DMS 273 (cell line): ENCODE data around the gene SLITRK3.
"Not testable (repeated sequence)": the region's sequence is repeated elsewhere in the genome, so short reads cannot be mapped to it uniquely, and the experiment has no call there.

Source experiments
- DNase-seq: peaks from one replicate; lab custom pipeline; 2025; ENCODE audit not compliant: unreplicated experiment; lab: John Stamatoyannopoulos, UW

Gene SLITRK3

GRCh38 chr3:165192610-165193192 is 3.5 kb downstream of the SLITRK3 start:
- no peak for DNase-seq

DNA sequence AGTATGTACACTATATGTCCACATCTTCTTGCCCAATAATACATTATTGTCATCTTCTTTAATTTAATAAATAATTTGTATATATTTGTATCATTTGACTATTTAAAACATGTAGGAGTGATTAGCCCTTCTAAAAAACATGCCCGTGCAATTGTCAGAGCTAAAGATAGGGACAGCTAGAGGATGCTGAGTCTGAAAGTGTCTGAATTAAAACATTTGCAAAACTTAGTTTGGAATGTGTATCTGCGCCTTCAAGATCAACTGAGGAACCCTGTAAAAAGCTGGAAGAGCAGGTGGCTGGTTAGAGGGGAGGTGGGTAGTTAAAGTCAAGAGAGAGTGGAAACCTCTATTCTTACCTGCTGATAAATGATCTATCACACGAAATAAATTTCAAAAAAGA is 4.7 kb downstream of the SLITRK3 start:
- DNase-seq = no peak

DNA sequence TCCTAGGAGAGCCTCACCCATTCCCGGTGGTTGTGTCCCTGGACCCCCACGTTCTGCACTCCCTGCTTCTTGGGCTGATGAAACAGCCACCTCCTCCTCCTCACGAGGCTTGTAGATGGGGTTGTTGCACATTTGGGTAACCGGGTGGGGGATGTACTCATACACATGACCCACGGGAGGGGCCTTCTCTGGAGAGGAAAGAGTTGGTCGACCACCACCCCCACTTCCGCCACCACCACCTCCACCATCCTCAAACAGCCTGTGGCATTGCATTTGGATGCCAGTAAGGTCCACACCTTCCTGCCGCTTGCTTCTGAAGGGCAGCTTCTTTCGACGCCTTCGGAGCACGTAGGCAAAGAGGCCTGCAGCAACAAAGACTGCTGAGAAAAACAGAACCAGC is 7.7 kb downstream of the SLITRK3 start:
- DNase-seq = no peak

DNA sequence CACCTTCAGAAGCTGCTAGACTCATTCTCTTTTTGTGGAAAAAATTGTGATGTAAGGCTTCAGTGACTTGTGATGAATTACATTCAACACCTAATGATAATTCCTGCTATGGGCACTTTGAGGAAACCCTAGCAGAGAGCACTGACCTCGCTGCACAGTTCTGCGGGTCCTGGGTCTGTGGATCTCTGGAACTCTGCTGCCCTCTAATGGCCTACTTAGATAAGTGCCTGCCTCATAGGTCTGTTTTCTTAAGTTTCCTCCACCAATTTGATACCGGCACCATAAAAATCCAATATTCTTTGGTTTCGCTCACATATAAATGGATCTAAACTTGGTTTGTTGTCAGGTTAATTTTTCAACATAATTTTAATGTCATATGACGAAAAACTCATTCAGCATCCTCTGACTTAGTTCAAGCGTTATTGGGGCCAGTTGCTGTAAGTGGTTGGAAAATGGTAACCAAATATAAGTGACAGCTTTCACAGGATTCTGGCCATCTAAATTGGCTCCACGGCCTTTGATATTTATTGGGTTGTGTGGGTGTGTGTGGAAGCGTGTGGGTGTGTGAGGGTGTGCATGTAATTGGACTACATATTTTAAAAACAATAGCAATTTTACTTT is 10.4 kb downstream of the SLITRK3 start:
- peak; percentile 83 for DNase-seq

DNA sequence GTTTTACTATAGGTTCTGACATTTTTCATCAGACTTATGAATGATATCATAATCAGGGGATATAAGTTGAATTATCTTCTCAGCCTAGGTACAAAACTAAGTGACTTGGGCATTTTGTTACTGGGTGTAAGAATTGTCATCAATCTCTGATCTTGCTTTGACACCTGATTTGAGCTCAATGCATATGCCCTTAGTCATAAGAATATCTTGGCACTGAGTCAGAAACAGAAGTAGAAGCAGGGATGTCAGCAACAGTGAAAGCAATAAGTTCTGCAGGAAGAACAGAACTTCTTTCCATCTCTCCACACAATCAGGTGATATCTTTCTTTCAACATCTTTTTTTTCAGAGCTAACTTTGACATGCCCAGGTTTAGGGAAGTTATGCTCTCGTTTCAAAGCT is 14.6 kb downstream of the SLITRK3 start:
- no peak for DNase-seq

- no peak for DNase-seq
Measured at GRCh38 chr3:165170236-165170635, 25.9 kb downstream of the SLITRK3 start.

GRCh38 chr3:165169368-165169767 is 26.8 kb downstream of the SLITRK3 start:
- no peak for DNase-seq

- DNase-seq = no peak
Measured at GRCh38 chr3:165162883-165163282, 33.3 kb downstream of the SLITRK3 start.

DNA sequence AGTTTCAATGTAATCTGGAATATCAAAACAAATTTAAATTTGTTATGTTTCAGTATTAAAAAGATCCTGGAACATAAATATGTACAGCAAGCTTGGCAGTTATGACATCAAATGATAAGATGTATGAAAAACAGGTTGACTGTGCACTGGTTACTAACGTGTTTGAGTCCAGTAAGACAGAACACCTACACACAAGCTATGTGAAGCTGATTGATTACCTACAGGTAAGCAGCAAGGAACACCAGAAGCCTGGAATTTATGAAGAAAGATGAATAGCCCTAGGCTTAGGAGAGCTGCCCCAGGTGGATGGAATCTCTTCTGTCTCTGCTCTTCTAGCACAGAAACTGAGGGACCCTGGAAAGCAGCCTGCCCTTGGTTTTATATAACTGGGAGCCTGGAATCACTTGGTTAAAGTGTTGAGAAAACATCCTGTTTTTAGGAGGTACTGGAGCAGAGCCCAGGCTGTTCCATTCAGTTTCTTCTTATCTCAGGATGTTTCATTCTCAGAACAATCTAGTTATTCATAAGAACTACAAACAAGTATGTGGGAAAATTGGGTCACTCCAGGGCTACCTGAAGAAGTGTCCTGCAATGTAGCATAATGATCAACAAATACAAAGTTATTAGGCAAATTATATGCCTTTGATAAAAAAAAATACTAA is 36.3 kb downstream of the SLITRK3 start:
- no peak for DNase-seq

- no peak for DNase-seq
Measured at GRCh38 chr3:165158011-165158410, 38.2 kb downstream of the SLITRK3 start.

- no peak for DNase-seq
Measured at GRCh38 chr3:165156757-165157420, 39.3 kb downstream of the SLITRK3 start.

DNA sequence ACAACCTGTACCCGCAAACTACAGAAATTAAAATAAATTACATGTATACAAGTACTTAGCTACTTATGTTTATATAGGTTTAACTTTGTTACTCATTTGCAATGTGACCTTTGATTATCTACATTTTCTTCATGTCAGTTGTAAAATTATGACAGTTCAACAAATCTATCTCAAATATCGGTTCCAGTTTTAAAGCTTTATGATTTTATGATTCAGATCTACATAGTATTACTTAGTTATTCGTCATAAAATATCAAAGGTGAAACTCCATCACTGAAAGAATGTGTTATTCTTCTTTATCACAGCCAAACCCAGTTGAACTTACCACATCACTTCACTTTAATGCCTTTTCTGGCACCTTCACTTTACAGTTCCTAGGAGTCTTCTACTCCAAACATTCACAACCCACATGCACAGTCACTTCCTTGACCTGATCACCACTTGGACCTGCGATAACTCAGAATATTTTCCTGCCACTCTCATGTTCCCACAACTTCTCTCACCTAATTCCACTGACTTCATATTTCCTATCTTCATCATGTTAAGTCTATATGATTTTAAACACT is 47.2 kb downstream of the SLITRK3 start:
- no peak for DNase-seq

DNA sequence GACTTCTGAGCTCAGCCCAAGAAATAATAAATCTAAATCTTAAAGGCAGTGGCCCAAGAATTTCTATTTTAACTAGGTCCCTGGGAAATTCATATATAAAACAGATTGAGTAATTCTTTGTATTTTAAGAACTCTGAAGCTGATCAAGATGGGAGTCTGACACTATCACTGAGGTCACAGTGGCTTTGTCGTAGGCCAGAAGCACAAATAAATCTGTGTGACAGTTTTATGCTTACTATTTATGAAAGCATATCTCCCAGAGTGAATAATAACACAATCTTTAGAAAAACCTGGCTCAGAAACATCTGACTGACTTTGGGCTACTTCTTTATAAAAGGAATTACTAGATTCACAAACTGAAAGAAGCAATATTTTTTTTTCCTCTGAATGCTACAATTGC is 51.9 kb downstream of the SLITRK3 start:
- DNase-seq = no peak

GRCh38 chr3:165139918-165140317 is 56.3 kb downstream of the SLITRK3 start:
- DNase-seq = not testable (repeated sequence)
